Dermis blood vessel endothelial cell (primary cell): ENCODE results near the gene RAB5A. TPM values are rescaled to one million over a fixed set of nuclear protein-coding genes. Genes with fewer than 3 reads are reported as not detected.
"Not testable (repeated sequence)": the region's sequence is repeated elsewhere in the genome, so short reads cannot be mapped to it uniquely, and the experiment has no call there.

Source experiments
- DNase-seq: peaks from one replicate; pipeline ENCODE4 v3.0.0; 2010
- total RNA-seq: library from RNA; depleted of rRNA; stranded (reverse); fragments of >200 nt; gene quantifications from 2 replicates; pipeline ENCODE4 v1.2.3, GENCODE V29; 2014

Gene RAB5A
- total RNA-seq, 1 donor from 2014 or later, result 92.1 TPM

GRCh38 chr3:20031939-20032338 is 85.0 kb downstream of the RAB5A start:
- not testable (repeated sequence) for DNase-seq

Other genes starting within 250 kb of the RAB5A start
- 0.19 TPM in 1 of 2 replicates, not detected in the other for gene EFHB, start 12.9 kb upstream of the RAB5A start, total RNA-seq
- gene PP2D1, start 65.2 kb downstream of the RAB5A start, total RNA-seq, result not detected in 2 replicates
- 18.7 and 22.6 TPM in 2 replicates for gene KAT2B, start 93.3 kb downstream of the RAB5A start, total RNA-seq
- gene SGO1, start 239.1 kb downstream of the RAB5A start, total RNA-seq, result 2.6 and 10.5 TPM in 2 replicates